Motor neuron (in vitro differentiated cells): ENCODE measurements around the gene DTYMK. TPM values are rescaled to one million over a fixed set of nuclear protein-coding genes. Genes with fewer than 3 reads are reported as not detected.
"Not testable (repeated sequence)": the region's sequence is repeated elsewhere in the genome, so short reads cannot be mapped to it uniquely, and the experiment has no call there.

ENCODE experiments used
- ATAC-seq, 8 experiments: fragments of 200-7000 bp; cut with Tn5 transposase; replicated peaks in 6 of 8; 2 replicates each; pipeline ENCODE4 v1.8.0; 2021; ENCODE audit warnings: mild to moderate bottlenecking in 8 of 8, moderate library complexity in 8 of 8
- H3K27ac ChIP-seq, 2 donors: fragments of 250-450 bp; sonication (Bioruptor Pico); 2 replicates each; pipeline ENCODE4 v1.9.0; 2021; ENCODE audit warnings: antibody characterized with exemption in 2 of 2, mild to moderate bottlenecking in 2 of 2, moderate library complexity in 1 of 2
- H3K4me1 ChIP-seq, 2 donors: fragments of 250-450 bp; sonication (Bioruptor Pico); replicated peaks in 1 of 2; 2 replicates each; pipeline ENCODE4 v1.6.1; 2021; ENCODE audit warnings: antibody characterized with exemption in 2 of 2, mild to moderate bottlenecking in 2 of 2, moderate library complexity in 1 of 2
- H3K4me3 ChIP-seq, 5 donors: fragments of 250-450 bp; sonication (Bioruptor Pico); 2 replicates each; pipeline ENCODE4 v1.9.0; 2021; ENCODE audit warnings: antibody characterized with exemption in 5 of 5, mild to moderate bottlenecking in 5 of 5, moderate library complexity in 4 of 5
- WGBS, 10 experiments: fragments of 450-650 bp; shearing (Covaris generic); methylation state at CpG; one replicate each; pipeline ENCODE4 v1.0.0; 2022; 5-methylcytosine and 5-hydroxymethylcytosine counted together
- in situ Hi-C, 9 experiments: fragments of 400-800 bp; cut with MboI; loops; one replicate each; pipeline ENCODE4 v1.15.0; 2021; ENCODE audit warnings: low sequenced_read_pairs in 9 of 9, low pct_unique_long_range_greater_than_20kb in 2 of 9; ENCODE audit not compliant: unreplicated experiment in 9 of 9
- total RNA-seq, 8 experiments: library from RNA; unstranded; fragments of 300-600 nt; gene quantifications; 2 replicates each; pipeline versions ENCODE4 v1.2.3 to v1.2.4, GENCODE V29; 2022

Gene DTYMK
- total RNA-seq, result 10 to 100 TPM; 20.2 to 61.0 (median 30.0) TPM

- H3K27ac ChIP-seq, result peak within 1 kb of the TSS; percentile 93 to 97
- 0% methylated on average over 13 of the region's 102 CpGs; no CpG with 5 or more reads in 9 of the 10 experiments for WGBS, 10 experiments
- in situ Hi-C loops, result no loop called here
- H3K4me1 ChIP-seq, result peaks cover 12 to 15% of the 10 kb centered on the region in 2 donors
- H3K4me3 ChIP-seq, result peak within 1 kb of the TSS; percentile 62 to 74 (median 66)
- ATAC-seq, result peak; percentile 92 to 96 (median 94)
Observed at GRCh38 chr2:241686650-241687425, at the start of gene DTYMK. DTYMK (minus strand) TSS chr2:241686815; CDS start chr2:241686783, 32 bp downstream.

- no peak overlapping the region for H3K27ac ChIP-seq
- H3K4me1 ChIP-seq, result peaks cover 0 to 2% of the 10 kb centered on the region in 2 donors
- in situ Hi-C loops, result no loop called here
- H3K4me3 ChIP-seq, result no peak overlapping the region
- ATAC-seq, result no peak
- 0 to 100% (median 100%) methylated on average over 1 to 2 of the region's 3 CpGs; no CpG with 5 or more reads in 6 of the 10 experiments for WGBS, 10 experiments
Observed at GRCh38 chr2:241736111-241736510, 49.5 kb upstream of the DTYMK start.

GRCh38 chr2:241734467-241735208 is 48.0 kb upstream of the DTYMK start, which contains the start of gene D2HGDH:
D2HGDH (plus strand) TSS chr2:241734630; CDS start chr2:241735225, 595 bp downstream.
- peak within 1 kb of the TSS; percentile 93 to 97 for H3K27ac ChIP-seq
- H3K4me3 ChIP-seq, result peak within 1 kb of the TSS; percentile 68 to 95 (median 84)

GRCh38 chr2:241734208-241734466 is 47.5 kb upstream of the DTYMK start:
- peak overlapping the region; percentile 68 to 95 (median 84) for H3K4me3 ChIP-seq
- H3K27ac ChIP-seq, result peak overlapping the region; percentile 93 to 97
- peaks cover 0 to 2% of the 10 kb centered on the region in 2 donors for H3K4me1 ChIP-seq
- 0% methylated on average over 2 of the region's 25 CpGs; no CpG with 5 or more reads in 9 of the 10 experiments for WGBS, 10 experiments
- in situ Hi-C loops, result no loop called here
- ATAC-seq, result no peak

More at GRCh38 chr2:241734467-241735208, 48.0 kb upstream of the DTYMK start, which contains the start of gene D2HGDH:
- peak; percentile 76 to 87 (median 81) for ATAC-seq
- in situ Hi-C loops, result no loop called here
- WGBS, 10 experiments, result no CpG with 5 or more reads among the region's 98 CpGs
- H3K4me1 ChIP-seq, result peaks cover 0 to 2% of the 10 kb centered on the region in 2 donors

GRCh38 chr2:241733391-241734207 is 47.0 kb upstream of the DTYMK start:
- in situ Hi-C loops, result no loop called here
- WGBS, 10 experiments, result 46 to 80% (median 78%) methylated on average over 4 to 8 of the region's 23 CpGs; no CpG with 5 or more reads in 7 of the 10 experiments
- peak overlapping the region; percentile 93 to 97 for H3K27ac ChIP-seq
- ATAC-seq, result no peak
- H3K4me3 ChIP-seq, result peak overlapping the region; percentile 68 to 95 (median 84)
- peaks cover 0 to 2% of the 10 kb centered on the region in 2 donors for H3K4me1 ChIP-seq

- H3K4me3 ChIP-seq, in situ Hi-C loops, ATAC-seq, H3K27ac ChIP-seq, H3K4me1 ChIP-seq: not testable (repeated sequence)
- WGBS, 10 experiments, result 88 to 100% (median 91%) methylated on average over 1 to 4 of the region's 26 CpGs; no CpG with 5 or more reads in 6 of the 10 experiments
Observed at GRCh38 chr2:241732513-241733186, 46.0 kb upstream of the DTYMK start.

- in situ Hi-C loops, result no loop called here
Observed at GRCh38 chr2:241730671-241731293, 44.2 kb upstream of the DTYMK start.

GRCh38 chr2:241729868-241730267 is 43.3 kb upstream of the DTYMK start:
- WGBS, 10 experiments, result 83 to 100% (median 95%) methylated on average over 1 to 5 of the region's 6 CpGs; no CpG with 5 or more reads in 2 of the 10 experiments
- in situ Hi-C loops, result no loop called here
- H3K4me3 ChIP-seq, result no peak overlapping the region
- ATAC-seq, result no peak
- H3K4me1 ChIP-seq, result peaks cover 0 to 2% of the 10 kb centered on the region in 2 donors
- H3K27ac ChIP-seq, result no peak overlapping the region

More at GRCh38 chr2:241730671-241731293, 44.2 kb upstream of the DTYMK start:
- H3K27ac ChIP-seq, result no peak overlapping the region
- ATAC-seq, result no peak
- no peak overlapping the region for H3K4me3 ChIP-seq
- WGBS, 10 experiments, result 17 to 100% (median 89%) methylated on average over 1 to 9 of the region's 12 CpGs
- H3K4me1 ChIP-seq, result peaks cover 0 to 2% of the 10 kb centered on the region in 2 donors

- in situ Hi-C loops, result no loop called here
- no peak overlapping the region for H3K27ac ChIP-seq
- H3K4me1 ChIP-seq, result peaks cover 0 to 2% of the 10 kb centered on the region in 2 donors
- ATAC-seq, result peak in 1 of 8 experiments; percentile 3
- H3K4me3 ChIP-seq, result no peak overlapping the region
- 86 to 100% (median 90%) methylated on average over 1 to 16 of the region's 19 CpGs; no CpG with 5 or more reads in 7 of the 10 experiments for WGBS, 10 experiments
Observed at GRCh38 chr2:241728627-241729026, 42.0 kb upstream of the DTYMK start.

GRCh38 chr2:241728000-241728399 is 41.4 kb upstream of the DTYMK start:
- WGBS, 10 experiments, result 67 to 100% (median 90%) methylated on average over 1 to 2 of the region's 8 CpGs; no CpG with 5 or more reads in 5 of the 10 experiments
- no peak for ATAC-seq
- in situ Hi-C loops, result no loop called here
- no peak overlapping the region for H3K4me3 ChIP-seq
- no peak overlapping the region for H3K27ac ChIP-seq
- peaks cover 0 to 2% of the 10 kb centered on the region in 2 donors for H3K4me1 ChIP-seq

- WGBS, 10 experiments, result 92% methylated on average over 6 of the region's 16 CpGs; no CpG with 5 or more reads in 9 of the 10 experiments
- in situ Hi-C loops, result no loop called here
Observed at GRCh38 chr2:241726459-241726858, 39.8 kb upstream of the DTYMK start.

More at GRCh38 chr2:241726459-241726858, 39.8 kb upstream of the DTYMK start:
- ATAC-seq, result no peak
- no peak overlapping the region for H3K27ac ChIP-seq
- no peaks in the 10 kb centered on the region for H3K4me1 ChIP-seq
- no peak overlapping the region for H3K4me3 ChIP-seq
